Measurements from ENCODE around the gene RIMBP2. TPM values are rescaled to one million over a fixed set of nuclear protein-coding genes. Genes with fewer than 3 reads are reported as not detected.

Gene RIMBP2
- total RNA-seq, 2 experiments from 2014 or later, result not detected

DNA sequence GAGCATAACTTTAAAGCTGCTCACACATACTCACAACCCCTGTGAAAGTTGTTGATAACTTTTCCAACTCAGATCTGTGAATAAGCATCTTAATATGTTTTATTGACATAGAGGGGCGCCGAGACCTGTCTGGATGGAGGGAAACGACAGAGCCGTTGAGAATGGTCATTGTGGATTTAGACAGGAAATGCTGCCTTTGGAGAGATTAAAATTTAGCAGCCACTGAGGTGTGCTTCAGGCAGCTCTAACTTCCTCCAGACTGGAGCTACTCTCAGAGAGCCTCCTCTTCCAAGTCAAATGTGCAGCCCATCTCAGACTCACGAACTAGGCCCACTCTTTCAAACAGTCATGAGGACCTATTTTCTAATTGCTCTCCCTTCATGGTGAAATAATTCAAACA is 90.9 kb downstream of the RIMBP2 start:
- Mint-ChIP-seq H3K27ac (no peak overlapping the region), H3K9me3 (ENCODE audit: low read depth) (no peaks in the 10 kb centered on the region), H3K4me1 (no peaks in the 10 kb centered on the region), H3K36me3 (no peaks in the 10 kb centered on the region), H3K27me3 (no peaks in the 10 kb centered on the region), H3K4me3 (no peak overlapping the region)
- DNase-seq (no peak), ATAC-seq (no peak)
- CTCF ChIA-PET, result no interaction called here

DNA sequence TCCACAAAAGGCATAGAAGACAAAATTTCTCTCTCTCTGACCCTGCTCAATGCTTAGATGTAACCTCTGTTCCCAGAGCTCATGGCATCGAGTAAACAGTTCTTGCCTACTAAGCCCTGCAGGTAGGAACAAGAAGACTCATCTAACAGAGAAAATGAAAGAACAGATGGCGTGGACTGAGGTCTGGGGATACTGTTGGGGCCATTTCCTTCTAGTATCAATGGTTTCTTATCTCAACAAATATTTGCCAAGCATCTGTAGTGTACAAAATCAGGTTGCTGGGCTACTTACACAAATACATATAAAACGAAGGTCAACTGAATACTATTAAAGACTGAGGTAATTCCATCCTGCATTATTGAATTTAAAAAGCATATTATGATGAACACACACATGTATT is 93.3 kb downstream of the RIMBP2 start:
- Mint-ChIP-seq H3K36me3 (no peaks in the 10 kb centered on the region), H3K27me3 (no peaks in the 10 kb centered on the region), H3K9me3 (ENCODE audit: low read depth) (no peaks in the 10 kb centered on the region), H3K4me1 (no peaks in the 10 kb centered on the region), H3K27ac (no peak overlapping the region), H3K4me3 (no peak overlapping the region)
- no peak for ATAC-seq
- DNase-seq, result no peak
- CTCF ChIA-PET, result no interaction called here

- Mint-ChIP-seq H3K36me3 (no peaks in the 10 kb centered on the region), H3K9me3 (ENCODE audit: low read depth) (no peaks in the 10 kb centered on the region), H3K27me3 (no peaks in the 10 kb centered on the region), H3K4me3 (no peak overlapping the region), H3K4me1 (no peaks in the 10 kb centered on the region), H3K27ac (no peak overlapping the region)
- DNase-seq, result no peak
- CTCF ChIA-PET, result no interaction called here
- no peak for ATAC-seq
Measured at GRCh38 chr12:130621696-130622298, 94.3 kb downstream of the RIMBP2 start.

GRCh38 chr12:130620756-130621155 is 95.3 kb downstream of the RIMBP2 start:
- Mint-ChIP-seq H3K27me3 (no peaks in the 10 kb centered on the region), H3K4me1 (no peaks in the 10 kb centered on the region), H3K36me3 (no peaks in the 10 kb centered on the region), H3K9me3 (ENCODE audit: low read depth) (no peaks in the 10 kb centered on the region), H3K4me3 (no peak overlapping the region), H3K27ac (no peak overlapping the region)
- CTCF ChIA-PET, result no interaction called here
- DNase-seq (no peak), ATAC-seq (no peak)

GRCh38 chr12:130620281-130620680 is 95.8 kb downstream of the RIMBP2 start:
- no peaks in the 10 kb centered on the region for H3K27me3 Mint-ChIP-seq
- H3K4me1 Mint-ChIP-seq, result no peaks in the 10 kb centered on the region
- H3K9me3 Mint-ChIP-seq (ENCODE audit: low read depth), result no peaks in the 10 kb centered on the region
- H3K27ac Mint-ChIP-seq, result no peak overlapping the region
- CTCF ChIA-PET, result no interaction called here
- no peaks in the 10 kb centered on the region for H3K36me3 Mint-ChIP-seq
- ATAC-seq, result no peak
- DNase-seq, result no peak
- H3K4me3 Mint-ChIP-seq, result no peak overlapping the region

GRCh38 chr12:130619385-130620001 is 96.6 kb downstream of the RIMBP2 start:
- H3K4me3 Mint-ChIP-seq, result no peak overlapping the region
- DNase-seq (no peak), ATAC-seq (no peak)
- H3K27ac Mint-ChIP-seq, result no peak overlapping the region
- no peaks in the 10 kb centered on the region for H3K27me3 Mint-ChIP-seq
- H3K36me3 Mint-ChIP-seq, result no peaks in the 10 kb centered on the region
- no peaks in the 10 kb centered on the region for H3K4me1 Mint-ChIP-seq
- CTCF ChIA-PET, result no interaction called here
- no peaks in the 10 kb centered on the region for H3K9me3 Mint-ChIP-seq (ENCODE audit: low read depth)

DNA sequence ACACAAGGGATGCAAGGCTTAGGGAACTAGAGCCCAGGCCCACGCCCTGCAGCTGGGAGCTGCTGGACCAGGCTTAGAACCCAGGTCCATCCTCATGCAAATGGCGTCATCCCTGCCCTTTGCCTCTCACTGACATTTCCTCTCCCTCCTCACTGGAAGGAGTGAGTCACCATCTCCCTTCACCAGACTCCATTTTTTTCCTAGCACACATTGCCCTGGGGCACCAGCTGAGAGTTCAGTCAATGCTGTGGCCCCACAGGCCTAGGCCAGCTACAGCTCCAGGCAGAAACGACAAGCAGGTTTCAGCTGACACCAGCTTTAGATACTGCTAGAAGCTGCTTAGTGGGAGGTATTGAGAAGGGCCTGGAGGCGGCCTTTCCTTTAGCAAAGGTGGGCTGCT is 98.9 kb downstream of the RIMBP2 start:
- ATAC-seq, result no peak
- no peaks in the 10 kb centered on the region for H3K27me3 Mint-ChIP-seq
- CTCF ChIA-PET, result no interaction called here
- DNase-seq, result no peak
- H3K27ac Mint-ChIP-seq, result no peak overlapping the region
- no peaks in the 10 kb centered on the region for H3K36me3 Mint-ChIP-seq
- H3K4me3 Mint-ChIP-seq, result no peak overlapping the region
- H3K4me1 Mint-ChIP-seq, result no peaks in the 10 kb centered on the region
- no peaks in the 10 kb centered on the region for H3K9me3 Mint-ChIP-seq (ENCODE audit: low read depth)

DNA sequence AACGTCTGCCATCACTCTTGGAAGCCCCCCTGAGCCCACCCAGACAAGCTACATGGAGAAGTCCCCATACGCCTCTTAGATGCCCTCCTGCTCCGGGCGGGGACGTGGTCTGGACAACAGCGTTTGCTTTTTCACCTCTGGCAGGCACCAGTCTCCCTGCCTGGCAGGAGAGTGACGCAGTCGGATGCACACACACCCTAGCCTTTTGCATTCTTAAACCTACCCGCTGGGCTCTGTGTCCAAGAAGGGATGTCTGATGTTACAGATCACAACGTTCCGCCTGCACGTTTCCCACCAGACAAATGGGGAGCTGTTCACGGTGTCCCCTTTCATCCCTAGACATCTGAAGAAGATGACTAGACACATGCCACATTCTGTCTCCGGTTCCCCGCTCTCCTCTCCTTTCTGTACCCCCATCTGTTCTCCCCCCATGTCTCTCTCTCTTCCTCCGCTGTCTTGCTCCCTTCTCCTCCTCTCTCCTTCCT is 100.2 kb downstream of the RIMBP2 start:
- H3K4me3 Mint-ChIP-seq, result no peak overlapping the region
- no peak for DNase-seq
- no peaks in the 10 kb centered on the region for H3K36me3 Mint-ChIP-seq
- H3K27me3 Mint-ChIP-seq, result no peaks in the 10 kb centered on the region
- H3K27ac Mint-ChIP-seq, result no peak overlapping the region
- H3K9me3 Mint-ChIP-seq (ENCODE audit: low read depth), result no peaks in the 10 kb centered on the region
- no peaks in the 10 kb centered on the region for H3K4me1 Mint-ChIP-seq
- ATAC-seq, result no peak
- CTCF ChIA-PET, result no interaction called here

DNA sequence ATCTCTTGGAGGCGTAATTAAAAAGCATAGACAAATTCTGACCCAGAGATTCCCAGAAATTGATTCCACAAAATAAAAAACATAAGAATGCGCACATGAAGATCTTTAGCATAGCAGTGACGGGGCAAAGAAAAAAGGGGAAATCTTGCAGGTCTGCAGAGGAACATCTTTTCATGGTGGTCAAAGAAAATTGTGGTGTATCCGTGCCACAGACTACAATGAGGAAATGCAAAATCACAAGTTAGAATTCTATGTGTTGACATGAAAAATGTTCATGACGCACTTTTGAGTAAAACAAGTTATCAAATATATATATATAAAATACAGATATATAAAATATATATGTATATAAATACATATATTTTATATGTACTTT is 101.6 kb downstream of the RIMBP2 start:
- no peaks in the 10 kb centered on the region for H3K9me3 Mint-ChIP-seq (ENCODE audit: low read depth)
- H3K27me3 Mint-ChIP-seq, result no peaks in the 10 kb centered on the region
- H3K36me3 Mint-ChIP-seq, result no peaks in the 10 kb centered on the region
- no peaks in the 10 kb centered on the region for H3K4me1 Mint-ChIP-seq
- ATAC-seq (no peak), DNase-seq (no peak)
- no peak overlapping the region for H3K27ac Mint-ChIP-seq
- no peak overlapping the region for H3K4me3 Mint-ChIP-seq
- CTCF ChIA-PET, result no interaction called here

DNA sequence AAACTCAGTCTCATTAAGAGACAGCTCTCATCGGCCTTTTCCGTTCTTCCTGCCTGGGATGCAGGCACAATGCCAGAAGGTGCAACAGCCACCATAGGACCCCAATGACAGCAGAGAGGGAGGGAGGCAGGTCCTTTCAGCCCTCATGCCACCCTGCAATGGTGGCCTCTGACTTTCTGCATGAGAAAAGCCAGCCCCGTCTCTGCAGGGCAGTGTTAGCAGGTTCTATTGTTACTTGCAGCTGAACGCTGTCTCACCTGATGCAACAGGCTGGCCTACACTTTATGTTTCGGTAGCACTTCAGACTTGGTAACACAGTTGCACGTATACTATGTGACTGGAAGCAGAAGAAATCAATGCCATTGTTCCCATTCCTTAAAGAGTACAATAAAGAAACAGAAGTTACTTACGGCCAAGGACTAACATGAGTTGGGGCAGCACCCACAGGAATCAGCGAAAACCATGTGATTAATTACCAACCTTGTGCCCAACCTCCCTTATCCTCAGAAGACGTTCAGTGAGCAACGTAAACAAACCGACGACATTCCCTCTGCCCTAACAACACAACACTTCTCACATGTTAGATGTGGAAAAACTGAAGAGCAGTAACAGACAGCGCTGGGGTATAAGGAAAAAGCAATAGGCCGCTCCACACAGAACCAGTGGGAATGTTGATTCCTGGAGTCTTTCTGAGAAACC is 102.1 kb downstream of the RIMBP2 start:
- CTCF ChIA-PET, result no interaction called here
- no peak overlapping the region for H3K27ac Mint-ChIP-seq
- H3K4me3 Mint-ChIP-seq, result no peak overlapping the region
- ATAC-seq (no peak), DNase-seq (no peak)
- H3K4me1 Mint-ChIP-seq, result no peaks in the 10 kb centered on the region
- no peaks in the 10 kb centered on the region for H3K36me3 Mint-ChIP-seq
- H3K9me3 Mint-ChIP-seq (ENCODE audit: low read depth), result no peaks in the 10 kb centered on the region
- H3K27me3 Mint-ChIP-seq, result no peaks in the 10 kb centered on the region

DNA sequence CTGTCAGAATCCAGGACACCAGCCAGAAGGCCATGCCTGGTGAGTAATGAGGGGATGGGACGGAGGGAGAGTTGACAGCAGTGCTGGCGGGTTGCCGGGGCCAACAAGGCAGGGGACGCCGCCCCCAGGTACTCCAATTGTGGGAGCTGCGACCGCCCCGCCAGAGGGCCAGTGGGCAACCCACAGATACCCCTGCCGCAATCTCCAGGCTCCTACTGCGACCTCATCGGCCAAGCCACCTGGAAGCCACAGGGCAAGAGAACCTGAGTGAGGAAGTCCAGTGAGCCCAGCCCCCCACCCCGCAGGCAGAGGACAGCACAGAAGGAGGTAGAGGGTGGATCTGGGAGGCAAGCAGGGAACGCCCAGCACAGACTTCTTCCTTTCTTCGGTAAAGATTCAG is 103.0 kb downstream of the RIMBP2 start:
- no peaks in the 10 kb centered on the region for H3K9me3 Mint-ChIP-seq (ENCODE audit: low read depth)
- CTCF ChIA-PET, result no interaction called here
- no peak for ATAC-seq
- H3K27me3 Mint-ChIP-seq, result no peaks in the 10 kb centered on the region
- H3K36me3 Mint-ChIP-seq, result no peaks in the 10 kb centered on the region
- no peak overlapping the region for H3K4me3 Mint-ChIP-seq
- no peaks in the 10 kb centered on the region for H3K4me1 Mint-ChIP-seq
- no peak for DNase-seq
- H3K27ac Mint-ChIP-seq, result no peak overlapping the region

GRCh38 chr12:130611026-130611905 is 104.8 kb downstream of the RIMBP2 start:
- Mint-ChIP-seq H3K9me3 (ENCODE audit: low read depth) (no peaks in the 10 kb centered on the region), H3K27me3 (no peaks in the 10 kb centered on the region), H3K4me1 (no peaks in the 10 kb centered on the region), H3K36me3 (no peaks in the 10 kb centered on the region), H3K27ac (no peak overlapping the region), H3K4me3 (no peak overlapping the region)
- CTCF ChIA-PET, result no interaction called here
- DNase-seq (no peak), ATAC-seq (no peak)

DNA sequence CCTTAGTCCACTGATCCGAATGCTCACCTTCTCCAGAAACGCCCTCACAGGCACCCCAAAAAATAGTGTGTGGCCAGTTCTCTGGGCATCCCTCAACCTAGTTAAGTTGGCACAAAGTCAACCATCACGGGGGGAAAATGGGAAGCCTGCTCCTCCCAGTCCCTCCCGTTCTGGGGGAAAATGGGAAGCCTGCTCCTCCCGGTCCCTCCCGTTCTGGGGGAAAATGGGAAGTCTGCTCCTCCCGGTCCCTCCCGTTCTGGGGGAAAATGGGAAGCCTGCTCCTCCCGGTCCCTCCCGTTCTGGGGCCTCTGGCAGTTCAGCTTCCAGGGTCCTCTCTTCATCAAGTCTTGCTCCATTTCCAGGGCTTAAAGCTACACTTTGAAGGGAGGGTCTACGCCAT is 106.1 kb downstream of the RIMBP2 start:
- CTCF ChIA-PET, result no interaction called here

GRCh38 chr12:130608831-130609230 is 107.3 kb downstream of the RIMBP2 start:
- DNase-seq (no peak), ATAC-seq (no peak)
- Mint-ChIP-seq H3K27ac (no peak overlapping the region), H3K27me3 (no peaks in the 10 kb centered on the region), H3K4me1 (no peaks in the 10 kb centered on the region), H3K4me3 (no peak overlapping the region), H3K36me3 (no peaks in the 10 kb centered on the region), H3K9me3 (ENCODE audit: low read depth) (no peaks in the 10 kb centered on the region)
- CTCF ChIA-PET, result no interaction called here

More for the DNA sequence above, 106.1 kb downstream of the RIMBP2 start:
- Mint-ChIP-seq H3K27ac (no peak overlapping the region), H3K4me1 (no peaks in the 10 kb centered on the region), H3K27me3 (no peaks in the 10 kb centered on the region), H3K9me3 (ENCODE audit: low read depth) (no peaks in the 10 kb centered on the region), H3K4me3 (no peak overlapping the region), H3K36me3 (no peaks in the 10 kb centered on the region)
- DNase-seq, result no peak
- ATAC-seq, result no peak
